ENCODE measurements around the gene EPB41L4A. TPM values are rescaled to one million over a fixed set of nuclear protein-coding genes. Genes with fewer than 3 reads are reported as not detected.

EPB41L4A gene
- total RNA-seq, 2 donors from 2014 or later, result 7.7 to 9.9 TPM

- Mint-ChIP-seq H3K27ac (no peak overlapping the region), H3K4me3 (no peak overlapping the region), H3K27me3 (ENCODE audit: insufficient read depth) (peaks cover 84% of the 10 kb centered on the region), H3K9me3 (no peaks in the 10 kb centered on the region), H3K36me3 (ENCODE audit: low read depth) (no peaks in the 10 kb centered on the region), H3K4me1 (peaks cover 24% of the 10 kb centered on the region)
- H3K36me3 ChIP-seq (ENCODE audit: control insufficient read depth, insufficient read depth, low read length), result no peaks in the 10 kb centered on the region
- no peaks in the 10 kb centered on the region for H3K27me3 ChIP-seq (ENCODE audit: control insufficient read depth, insufficient read depth, low read length, poor library complexity, severe bottlenecking)
- TF ChIP-seq CTCF (conservative IDR thresholded peaks at IDR 0.05), result no peak
- 89 to 100% methylated on average over 2 to 3 of the region's 3 CpGs for WGBS, 2 experiments (ENCODE audit: insufficient coverage in 1 of 2, insufficient read length in 1 of 2)
- H3K9me3 ChIP-seq (ENCODE audit: control insufficient read depth, low read length), result no peaks in the 10 kb centered on the region
- no peak overlapping the region for H3K4me3 ChIP-seq (ENCODE audit: low read length)
- no peak overlapping the region for H3K9ac ChIP-seq (ENCODE audit: extremely low read depth, low read length, poor library complexity, severe bottlenecking)
- no peaks in the 10 kb centered on the region for H3K4me1 ChIP-seq (ENCODE audit: control insufficient read depth, insufficient read depth, low read length)
- no peak overlapping the region for H3K27ac ChIP-seq (ENCODE audit: low read depth, low read length)
- no peak for DNase-seq
These were observed 33.5 kb downstream of the EPB41L4A start for GRCh38 chr5:112385566-112385965.

- DNase-seq, result no peak
- 93 to 97% methylated on average over 3 of the region's 3 CpGs for WGBS, 2 experiments (ENCODE audit: insufficient coverage in 1 of 2, insufficient read length in 1 of 2)
- Histone ChIP-seq H3K4me3 (ENCODE audit: low read length) (no peak overlapping the region), H3K9ac (ENCODE audit: extremely low read depth, low read length, poor library complexity, severe bottlenecking) (no peak overlapping the region), H3K27ac (ENCODE audit: low read depth, low read length) (no peak overlapping the region), H3K36me3 (ENCODE audit: control insufficient read depth, insufficient read depth, low read length) (no peaks in the 10 kb centered on the region), H3K27me3 (ENCODE audit: control insufficient read depth, insufficient read depth, low read length, poor library complexity, severe bottlenecking) (no peaks in the 10 kb centered on the region), H3K4me1 (ENCODE audit: control insufficient read depth, insufficient read depth, low read length) (no peaks in the 10 kb centered on the region), H3K9me3 (ENCODE audit: control insufficient read depth, low read length) (no peaks in the 10 kb centered on the region)
- TF ChIP-seq CTCF (conservative IDR thresholded peaks at IDR 0.05), result no peak
- Mint-ChIP-seq H3K4me1 (peaks cover 20% of the 10 kb centered on the region), H3K4me3 (no peak overlapping the region), H3K27ac (no peak overlapping the region), H3K27me3 (ENCODE audit: insufficient read depth) (peaks cover 80% of the 10 kb centered on the region), H3K36me3 (ENCODE audit: low read depth) (no peaks in the 10 kb centered on the region), H3K9me3 (no peaks in the 10 kb centered on the region)
These were observed 34.6 kb downstream of the EPB41L4A start for GRCh38 chr5:112384523-112384922.

- H3K27me3 ChIP-seq (ENCODE audit: control insufficient read depth, insufficient read depth, low read length, poor library complexity, severe bottlenecking), result no peaks in the 10 kb centered on the region
- no peaks in the 10 kb centered on the region for H3K4me1 ChIP-seq (ENCODE audit: control insufficient read depth, insufficient read depth, low read length)
- no peaks in the 10 kb centered on the region for H3K9me3 Mint-ChIP-seq
- no peak overlapping the region for H3K27ac ChIP-seq (ENCODE audit: low read depth, low read length)
- no peaks in the 10 kb centered on the region for H3K9me3 ChIP-seq (ENCODE audit: control insufficient read depth, low read length)
- H3K4me3 ChIP-seq (ENCODE audit: low read length), result no peak overlapping the region
- peaks cover 78% of the 10 kb centered on the region for H3K27me3 Mint-ChIP-seq (ENCODE audit: insufficient read depth)
- peaks cover 12% of the 10 kb centered on the region for H3K4me1 Mint-ChIP-seq
- 92 to 94% methylated on average over 2 of the region's 2 CpGs for WGBS, 2 experiments (ENCODE audit: insufficient coverage in 1 of 2, insufficient read length in 1 of 2)
- no peaks in the 10 kb centered on the region for H3K36me3 Mint-ChIP-seq (ENCODE audit: low read depth)
- no peak overlapping the region for H3K9ac ChIP-seq (ENCODE audit: extremely low read depth, low read length, poor library complexity, severe bottlenecking)
- TF ChIP-seq CTCF (conservative IDR thresholded peaks at IDR 0.05), result no peak
- H3K4me3 Mint-ChIP-seq, result no peak overlapping the region
- DNase-seq, result no peak
- no peak overlapping the region for H3K27ac Mint-ChIP-seq
- no peaks in the 10 kb centered on the region for H3K36me3 ChIP-seq (ENCODE audit: control insufficient read depth, insufficient read depth, low read length)
These were observed 36.2 kb downstream of the EPB41L4A start for GRCh38 chr5:112382886-112383285.

All from endodermal cell (in vitro differentiated cells).